Measurements from ENCODE around the gene STXBP1. TPM values are rescaled to one million over a fixed set of nuclear protein-coding genes. Genes with fewer than 3 reads are reported as not detected.

Gene STXBP1
- total and polyA plus RNA-seq, 2 experiments from 2014 or later, result 48.6 to 50.4 TPM

DNA sequence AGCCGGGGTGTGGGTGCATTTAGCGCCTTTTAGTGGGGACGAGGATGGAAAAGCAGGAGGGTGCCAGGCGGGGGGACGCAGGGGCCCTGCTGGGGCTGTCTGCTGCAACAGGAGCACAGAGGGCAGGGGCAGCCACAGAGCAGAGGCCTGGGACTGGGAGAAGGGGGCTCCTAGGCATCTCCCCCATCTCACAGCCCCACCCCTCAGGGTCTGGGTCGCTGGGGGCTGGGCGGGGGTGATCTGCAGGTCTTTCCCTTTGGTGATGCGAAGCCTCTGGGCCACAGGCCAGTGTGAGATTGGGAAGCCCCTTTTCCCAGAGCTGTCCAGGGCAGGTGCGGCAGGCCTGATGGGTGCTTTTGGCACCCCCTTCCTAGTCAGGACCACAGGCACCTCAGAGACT lies 118.2 kb downstream of the STXBP1 start:
- 0 out of 2 replicates have a peak overlapping the region, but pooled peaks have one; percentile 78 for H3K27ac Mint-ChIP-seq

DNA sequence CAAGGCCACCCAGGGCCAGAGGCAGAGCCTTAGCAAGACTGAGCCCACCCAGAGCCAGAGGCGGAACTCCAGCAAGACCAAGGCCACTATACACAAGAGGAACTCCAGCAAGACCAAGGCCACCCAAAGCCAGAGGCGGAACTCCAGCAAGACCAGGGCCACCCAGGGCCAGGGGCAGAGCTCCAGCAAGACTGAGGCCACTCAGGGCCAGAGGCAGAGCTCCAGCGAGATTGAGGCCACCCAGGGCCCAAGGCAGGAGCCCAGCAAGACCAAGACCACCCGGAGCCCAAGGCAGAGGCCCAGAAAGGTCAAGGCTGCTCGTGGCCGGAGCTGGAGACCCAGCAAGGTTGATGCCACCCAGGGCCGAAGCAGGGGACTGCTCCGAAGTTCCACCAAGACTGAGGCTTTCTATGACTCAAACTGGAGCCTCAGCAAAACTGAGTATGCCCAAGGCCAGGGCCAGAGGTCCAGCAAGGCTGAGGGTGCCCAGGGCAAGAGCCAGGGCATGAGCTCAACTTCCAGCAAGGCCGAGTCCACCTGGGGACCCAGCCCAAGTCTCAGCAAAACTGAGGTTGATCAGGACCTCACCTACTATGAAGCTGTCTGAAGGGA lies 118.8 kb downstream of the STXBP1 start:
- H3K4me3 Mint-ChIP-seq, result no peak overlapping the region
- no peaks in the 10 kb centered on the region for H3F3A ChIP-seq (replicated peaks; ENCODE audit: low read depth)
- no peak overlapping the region for H3K4me2 ChIP-seq
- H3K27ac Mint-ChIP-seq, result 0 out of 2 replicates have a peak overlapping the region, but pooled peaks have one; percentile 78
- H3K4me1 Mint-ChIP-seq, result peaks cover 11% of the 10 kb centered on the region
- H3K27me3 Mint-ChIP-seq (ENCODE audit: insufficient read depth, low read depth, poor library complexity), result peaks cover 10% of the 10 kb centered on the region
- no peak for DNase-seq (ENCODE audit: low spot score)
- H3K9me3 Mint-ChIP-seq, result no peaks in the 10 kb centered on the region; the same call in 2 of the 3 replicates
- no peaks in the 10 kb centered on the region for H3K36me3 Mint-ChIP-seq (ENCODE audit: low read depth)
- H3K79me2 ChIP-seq (replicated peaks; ENCODE audit: insufficient read depth), result no peaks in the 10 kb centered on the region
- no peaks in the 10 kb centered on the region for H3K27me3 ChIP-seq (ENCODE audit: insufficient read depth)
- no peak overlapping the region for H3K4me3 ChIP-seq
- H3K27ac ChIP-seq (ENCODE audit: low read depth), result no peak overlapping the region
- H3K36me3 ChIP-seq (ENCODE audit: insufficient read depth), result no peaks in the 10 kb centered on the region
- no peaks in the 10 kb centered on the region for H4K20me1 ChIP-seq (replicated peaks; ENCODE audit: insufficient read depth)
- peaks cover 9% of the 10 kb centered on the region; the same call in 1 of the 2 replicates for H3K4me1 ChIP-seq (ENCODE audit: insufficient read depth)
- ATAC-seq, result no peak
- no peaks in the 10 kb centered on the region for H3K9me2 ChIP-seq (ENCODE audit: insufficient read depth)
- no peak overlapping the region for H2AFZ ChIP-seq
- TF ChIP-seq JUNB (IDR thresholded peaks at IDR 0.05; ENCODE audit: unreplicated experiment) (no peak), ZNF462 (CRISPR knock-in tag; IDR thresholded peaks at IDR 0.05) (no peak)

More for the DNA sequence above, 118.2 kb downstream of the STXBP1 start:
- H3K4me2 ChIP-seq, result no peak overlapping the region
- peaks cover 9% of the 10 kb centered on the region for H3K27me3 Mint-ChIP-seq (ENCODE audit: insufficient read depth, low read depth, poor library complexity)
- H4K20me1 ChIP-seq (replicated peaks; ENCODE audit: insufficient read depth), result no peaks in the 10 kb centered on the region
- TF ChIP-seq, protein P1, sequence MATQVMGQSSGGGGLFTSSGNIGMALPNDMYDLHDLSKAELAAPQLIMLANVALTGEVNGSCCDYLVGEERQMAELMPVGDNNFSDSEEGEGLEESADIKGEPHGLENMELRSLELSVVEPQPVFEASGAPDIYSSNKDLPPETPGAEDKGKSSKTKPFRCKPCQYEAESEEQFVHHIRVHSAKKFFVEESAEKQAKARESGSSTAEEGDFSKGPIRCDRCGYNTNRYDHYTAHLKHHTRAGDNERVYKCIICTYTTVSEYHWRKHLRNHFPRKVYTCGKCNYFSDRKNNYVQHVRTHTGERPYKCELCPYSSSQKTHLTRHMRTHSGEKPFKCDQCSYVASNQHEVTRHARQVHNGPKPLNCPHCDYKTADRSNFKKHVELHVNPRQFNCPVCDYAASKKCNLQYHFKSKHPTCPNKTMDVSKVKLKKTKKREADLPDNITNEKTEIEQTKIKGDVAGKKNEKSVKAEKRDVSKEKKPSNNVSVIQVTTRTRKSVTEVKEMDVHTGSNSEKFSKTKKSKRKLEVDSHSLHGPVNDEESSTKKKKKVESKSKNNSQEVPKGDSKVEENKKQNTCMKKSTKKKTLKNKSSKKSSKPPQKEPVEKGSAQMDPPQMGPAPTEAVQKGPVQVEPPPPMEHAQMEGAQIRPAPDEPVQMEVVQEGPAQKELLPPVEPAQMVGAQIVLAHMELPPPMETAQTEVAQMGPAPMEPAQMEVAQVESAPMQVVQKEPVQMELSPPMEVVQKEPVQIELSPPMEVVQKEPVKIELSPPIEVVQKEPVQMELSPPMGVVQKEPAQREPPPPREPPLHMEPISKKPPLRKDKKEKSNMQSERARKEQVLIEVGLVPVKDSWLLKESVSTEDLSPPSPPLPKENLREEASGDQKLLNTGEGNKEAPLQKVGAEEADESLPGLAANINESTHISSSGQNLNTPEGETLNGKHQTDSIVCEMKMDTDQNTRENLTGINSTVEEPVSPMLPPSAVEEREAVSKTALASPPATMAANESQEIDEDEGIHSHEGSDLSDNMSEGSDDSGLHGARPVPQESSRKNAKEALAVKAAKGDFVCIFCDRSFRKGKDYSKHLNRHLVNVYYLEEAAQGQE (IDR thresholded peaks at IDR 0.05; ENCODE audit: unreplicated experiment), result no peak
- no peak for TF ChIP-seq ZNF114 (CRISPR knock-in tag; IDR thresholded peaks at IDR 0.05)
- TF ChIP-seq NANOG (IDR thresholded peaks at IDR 0.05; ENCODE audit: borderline replicate concordance), result no peak
- no peak for TF ChIP-seq ETS1 (IDR thresholded peaks at IDR 0.05)
- TF ChIP-seq JUNB (IDR thresholded peaks at IDR 0.05; ENCODE audit: unreplicated experiment), result no peak
- no peaks in the 10 kb centered on the region for H3K79me2 ChIP-seq (replicated peaks; ENCODE audit: insufficient read depth)
- H3K4me1 Mint-ChIP-seq, result peaks cover 11% of the 10 kb centered on the region
- H3K9me2 ChIP-seq (ENCODE audit: insufficient read depth), result no peaks in the 10 kb centered on the region
- no peak overlapping the region for H3K4me3 Mint-ChIP-seq
- H3K4me3 ChIP-seq, result no peak overlapping the region
- no peak overlapping the region for H2AFZ ChIP-seq
- peaks cover 7% of the 10 kb centered on the region; the same call in 1 of the 2 replicates for H3K4me1 ChIP-seq (ENCODE audit: insufficient read depth)
- no peaks in the 10 kb centered on the region for H3K36me3 Mint-ChIP-seq (ENCODE audit: low read depth)
- H3K27me3 ChIP-seq (ENCODE audit: insufficient read depth), result no peaks in the 10 kb centered on the region
- no peaks in the 10 kb centered on the region for H3F3A ChIP-seq (replicated peaks; ENCODE audit: low read depth)
- H3K27ac ChIP-seq (ENCODE audit: low read depth), result no peak overlapping the region
- ATAC-seq, result no peak
- no peaks in the 10 kb centered on the region for H3K36me3 ChIP-seq (ENCODE audit: insufficient read depth)
- DNase-seq (ENCODE audit: low spot score), result no peak
- H3K9me3 Mint-ChIP-seq, result no peaks in the 10 kb centered on the region; the same call in 2 of the 3 replicates

All from GM23338 (cell line).